Activated T-cell treated with anti-CD3 and anti-CD28 coated beads, Interleukin-2, amount 50 U/mL, for 1 hour (primary cell): Measurements from ENCODE around the gene LETM1.

Experiments used
- DNase-seq: peaks from one replicate; pipeline ENCODE4 v3.0.0-alpha.2; 2020

LETM1 gene

GRCh38 chr4:1805493-1806222, 50.3 kb downstream of the LETM1 start:
- no peak for DNase-seq

GRCh38 chr4:1804638-1805492, 51.1 kb downstream of the LETM1 start:
- no peak for DNase-seq

GRCh38 chr4:1803523-1804423, 52.2 kb downstream of the LETM1 start:
- DNase-seq = no peak

- no peak for DNase-seq
Measured at GRCh38 chr4:1802720-1803522, 53.0 kb downstream of the LETM1 start.

GRCh38 chr4:1802151-1802715, 53.7 kb downstream of the LETM1 start:
- no peak for DNase-seq

GRCh38 chr4:1801286-1801958, 54.5 kb downstream of the LETM1 start:
- DNase-seq = no peak

GRCh38 chr4:1800805-1801204, 55.2 kb downstream of the LETM1 start:
- no peak for DNase-seq

GRCh38 chr4:1799387-1800375, 56.3 kb downstream of the LETM1 start:
- no peak for DNase-seq

- no peak for DNase-seq
Measured at GRCh38 chr4:1798580-1799386, 57.2 kb downstream of the LETM1 start.

GRCh38 chr4:1797861-1798579, 57.9 kb downstream of the LETM1 start:
- no peak for DNase-seq

GRCh38 chr4:1797298-1797860, 58.6 kb downstream of the LETM1 start:
- no peak for DNase-seq

GRCh38 chr4:1796486-1797204, 59.3 kb downstream of the LETM1 start:
- no peak for DNase-seq

GRCh38 chr4:1795299-1796195, 60.4 kb downstream of the LETM1 start:
- DNase-seq = no peak

GRCh38 chr4:1794809-1795298, 61.1 kb downstream of the LETM1 start:
- DNase-seq = peak; percentile 25

GRCh38 chr4:1793940-1794808, 61.8 kb downstream of the LETM1 start:
- peak; percentile 24 for DNase-seq
